Daoy (cell line): ENCODE results near the gene NCKAP5. TPM values are rescaled to one million over a fixed set of nuclear protein-coding genes. Genes with fewer than 3 reads are reported as not detected.

Source experiments
- DNase-seq: peaks from one replicate; pipeline ENCODE4 v3.0.0-alpha.2; 2015; ENCODE audit warnings: low read depth
- total RNA-seq: library from RNA; depleted of rRNA; stranded (reverse); fragments of >200 nt; shearing (Covaris generic); gene quantifications from 2 replicates; pipeline ENCODE4 v1.2.3, GENCODE V29; 2014

The NCKAP5 gene
- total RNA-seq, 1 experiment from 2014 or later: 8.4 TPM

DNA sequence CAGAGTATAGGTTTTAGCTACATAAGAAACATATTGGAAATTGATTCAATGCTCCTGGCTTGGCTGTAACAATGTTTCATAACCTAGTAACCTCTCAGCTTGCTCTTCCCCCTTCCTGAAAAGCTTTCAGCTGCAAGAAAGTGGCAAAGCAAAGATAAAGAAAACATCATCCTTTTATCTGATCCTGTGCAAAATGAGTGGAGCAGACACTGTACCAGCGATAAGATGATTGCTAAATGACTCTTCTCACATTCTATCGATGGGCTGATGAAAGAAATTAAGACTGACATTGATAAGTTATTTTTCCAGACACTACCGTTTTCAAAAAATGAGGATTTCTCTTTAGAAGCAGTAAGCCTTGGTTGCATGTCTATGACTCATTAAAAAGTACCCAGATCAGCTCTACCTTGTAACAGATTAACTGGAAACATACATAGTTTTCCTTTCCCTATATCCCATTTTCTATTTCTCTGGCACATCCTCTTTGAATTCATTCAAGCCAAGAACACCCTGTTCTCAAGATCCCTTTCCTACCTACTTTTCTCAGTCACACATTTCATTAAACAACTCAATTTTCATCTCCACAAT lies 811.2 kb downstream of the NCKAP5 start:
- DNase-seq: no peak

- DNase-seq: no peak
Measured at GRCh38 chr2:132754867-132755472, 813.3 kb downstream of the NCKAP5 start.

GRCh38 chr2:132754392-132754791 lies 813.9 kb downstream of the NCKAP5 start:
- DNase-seq: no peak

GRCh38 chr2:132752421-132753206 lies 815.6 kb downstream of the NCKAP5 start:
- no peak for DNase-seq

DNA sequence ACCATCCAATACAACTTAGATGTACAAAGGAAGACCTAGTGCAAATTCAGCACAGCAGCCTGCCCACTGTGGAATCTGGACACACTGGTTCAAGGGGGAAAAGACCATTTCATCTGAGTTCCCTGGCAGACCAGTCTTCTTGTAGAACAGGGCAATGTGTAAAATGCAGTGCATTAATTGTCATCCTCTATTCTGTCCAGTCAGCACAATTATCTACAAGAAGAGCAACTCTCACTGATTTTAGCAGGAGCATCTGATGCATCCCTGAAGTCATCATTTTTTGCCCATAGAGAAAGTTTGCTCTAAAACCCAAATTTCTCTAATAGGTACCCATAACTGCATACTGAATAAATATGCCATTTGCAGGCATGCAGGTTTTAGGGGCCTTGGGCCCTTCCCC lies 816.4 kb downstream of the NCKAP5 start:
- DNase-seq: no peak

- DNase-seq: no peak
Measured at GRCh38 chr2:132750606-132751005, 817.7 kb downstream of the NCKAP5 start.

DNA sequence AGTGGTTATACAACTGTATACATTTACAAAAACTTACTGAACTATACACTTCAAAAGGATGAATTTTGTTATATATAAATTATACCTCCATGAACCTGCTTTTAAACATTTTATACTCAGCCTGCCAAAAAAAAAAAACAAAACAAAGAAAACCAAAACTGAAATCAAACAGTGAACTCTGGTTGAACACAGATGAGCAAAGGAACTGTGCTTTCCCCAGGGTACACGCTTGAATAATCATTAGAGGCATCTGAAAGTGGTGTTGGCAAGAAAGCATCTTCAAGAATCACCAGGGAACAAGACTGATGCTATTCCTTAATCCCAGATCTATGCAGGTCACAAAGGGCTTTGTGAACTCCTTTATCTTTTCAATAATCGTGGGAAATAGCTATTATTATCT lies 821.2 kb downstream of the NCKAP5 start:
- DNase-seq: no peak

DNA sequence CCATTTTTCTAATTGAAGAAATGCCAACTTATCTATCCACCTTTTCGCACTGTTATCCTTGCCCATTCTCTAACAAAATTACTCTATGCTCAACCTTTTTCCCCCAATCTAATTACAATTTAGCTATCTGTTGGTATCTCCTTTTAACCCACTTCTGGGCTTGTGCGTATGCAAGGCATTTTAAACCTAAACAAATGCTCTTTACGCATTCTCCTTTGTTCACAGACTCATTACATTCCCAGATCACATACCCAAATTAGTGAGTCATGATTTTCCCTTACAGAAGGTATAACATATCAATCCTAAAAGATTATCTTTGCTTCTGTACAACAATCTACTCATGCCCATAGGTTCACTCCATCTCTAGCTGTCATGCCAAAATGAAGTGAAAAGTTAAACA lies 826.5 kb downstream of the NCKAP5 start:
- no peak for DNase-seq

DNA sequence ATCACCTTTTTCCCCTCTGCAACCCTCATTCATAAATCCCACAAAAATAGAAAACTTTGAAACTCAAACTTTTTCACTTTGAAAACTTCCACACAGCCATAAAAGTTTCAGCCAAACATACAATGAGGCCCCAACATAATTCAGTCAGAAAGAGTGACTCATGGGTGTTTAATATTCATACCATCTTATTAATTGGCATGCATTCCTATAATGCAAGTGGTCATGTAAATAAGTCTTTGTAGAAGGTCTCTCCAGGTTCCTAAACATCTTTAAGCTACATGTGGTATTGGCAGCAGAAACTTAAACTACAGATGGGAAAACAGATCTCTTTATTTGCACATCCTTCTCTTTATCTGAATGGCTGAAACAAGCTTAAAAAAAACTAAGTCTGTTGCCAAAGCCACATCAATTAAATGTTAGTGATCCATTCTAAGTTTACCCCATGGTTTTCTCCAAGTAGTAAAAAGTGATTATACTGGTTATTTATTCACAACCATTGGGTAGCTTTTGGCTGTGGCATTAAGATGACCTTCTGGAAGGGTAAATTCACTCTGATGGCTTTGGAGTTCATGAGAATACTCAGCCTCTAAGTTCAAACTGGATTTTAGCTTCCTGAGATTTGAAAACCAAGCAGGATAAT lies 828.1 kb downstream of the NCKAP5 start:
- DNase-seq: no peak

DNA sequence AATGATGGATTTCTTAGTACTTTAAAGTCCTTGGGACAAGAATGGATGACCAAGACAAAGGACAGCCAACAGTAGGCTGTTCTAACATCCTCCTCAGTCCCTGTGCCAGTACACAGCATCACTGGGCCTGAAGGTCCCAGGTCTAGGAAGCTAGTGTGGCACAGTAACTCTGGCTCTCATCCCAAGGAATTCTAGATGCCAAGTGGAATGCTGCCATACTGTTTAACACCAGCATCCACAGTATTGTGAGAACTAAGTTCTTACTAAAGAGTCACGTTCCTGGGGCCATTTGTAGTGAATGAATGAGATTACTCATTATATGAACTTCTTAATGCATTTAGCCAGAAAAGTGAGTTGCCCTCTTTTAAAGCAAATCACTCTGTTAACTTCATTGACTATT lies 830.0 kb downstream of the NCKAP5 start:
- no peak for DNase-seq

DNA sequence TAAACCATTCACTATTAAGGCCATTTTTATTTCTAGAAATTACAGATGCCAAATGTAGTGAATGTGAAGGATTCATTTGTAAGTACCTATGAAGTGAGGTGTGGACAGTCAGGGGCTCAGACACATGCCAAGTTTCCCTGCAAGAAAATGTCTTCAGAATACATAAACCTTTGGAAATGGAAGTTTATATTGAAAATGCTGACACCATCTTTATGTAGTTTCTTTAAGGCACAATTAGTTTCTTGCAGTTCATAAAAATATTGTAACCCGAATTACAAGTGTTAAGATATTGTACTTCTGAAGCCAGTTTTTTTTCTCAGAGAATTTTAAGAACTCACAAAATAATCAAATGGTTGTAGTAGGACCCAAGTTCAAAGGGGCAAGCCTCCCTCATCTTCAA lies 832.2 kb downstream of the NCKAP5 start:
- DNase-seq: no peak

- no peak for DNase-seq
Measured at GRCh38 chr2:132734961-132735360, 833.3 kb downstream of the NCKAP5 start.

- DNase-seq: no peak
Measured at GRCh38 chr2:132733094-132733493, 835.2 kb downstream of the NCKAP5 start.

DNA sequence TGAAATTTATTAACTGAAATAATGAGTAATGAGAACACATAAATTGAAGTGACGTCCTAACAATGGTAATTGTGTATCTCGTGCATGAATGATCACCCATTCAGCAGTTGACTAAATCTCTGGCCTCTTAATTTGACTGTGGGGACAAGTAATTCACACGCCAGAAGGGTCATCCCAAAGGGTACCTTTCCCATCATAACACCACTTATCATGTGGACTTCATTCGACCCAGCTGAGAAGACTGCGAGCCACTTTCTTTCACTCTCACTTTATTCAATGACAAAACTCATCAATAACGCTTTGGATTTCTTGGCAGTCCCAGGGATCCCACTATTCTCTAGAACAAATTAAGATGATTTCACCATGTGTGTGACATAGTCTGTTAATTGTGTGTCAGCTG lies 835.6 kb downstream of the NCKAP5 start:
- DNase-seq: no peak

- no peak for DNase-seq
Measured at GRCh38 chr2:132731441-132731840, 836.8 kb downstream of the NCKAP5 start.

- no peak for DNase-seq
Measured at GRCh38 chr2:132730611-132731010, 837.7 kb downstream of the NCKAP5 start.

DNA sequence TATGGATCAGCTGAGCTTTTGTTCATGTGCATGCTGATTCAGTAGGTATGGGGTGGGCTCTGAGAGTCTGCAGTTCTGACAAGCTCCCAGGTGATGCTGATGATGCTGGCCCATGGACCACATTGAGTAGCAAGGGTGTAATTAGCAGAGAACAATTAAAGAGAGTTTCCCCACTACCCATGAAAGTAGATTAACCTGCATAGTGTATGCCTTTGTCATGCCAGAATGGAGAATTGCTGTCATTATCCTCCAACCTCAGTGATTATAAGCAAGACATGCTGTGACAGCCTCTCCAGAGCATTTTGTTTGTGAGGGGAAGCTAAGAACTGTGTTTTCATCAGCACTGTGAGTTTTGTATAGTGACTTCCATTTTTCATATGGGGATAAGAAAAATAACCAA lies 838.7 kb downstream of the NCKAP5 start:
- no peak for DNase-seq

DNA sequence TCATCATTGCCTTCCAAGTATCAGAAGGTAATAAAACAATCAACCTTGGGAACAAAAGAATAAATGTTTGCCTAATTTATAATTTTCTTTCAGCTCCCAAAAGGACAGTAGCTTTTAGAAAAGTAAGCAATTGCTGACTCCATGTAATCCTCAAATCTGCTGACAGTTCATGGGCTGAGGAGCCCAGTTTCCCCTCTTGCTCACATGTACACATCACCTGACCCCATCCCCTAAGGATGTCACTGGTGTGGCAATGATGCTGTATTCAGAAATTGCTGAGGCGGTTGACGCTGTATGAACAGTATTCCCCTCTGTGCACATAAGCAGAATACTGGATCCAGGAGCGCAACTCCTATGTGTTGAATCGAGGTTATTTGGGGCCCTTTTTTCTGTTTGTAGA lies 842.1 kb downstream of the NCKAP5 start:
- DNase-seq: no peak

- no peak for DNase-seq
Measured at GRCh38 chr2:132725748-132726147, 842.5 kb downstream of the NCKAP5 start.

DNA sequence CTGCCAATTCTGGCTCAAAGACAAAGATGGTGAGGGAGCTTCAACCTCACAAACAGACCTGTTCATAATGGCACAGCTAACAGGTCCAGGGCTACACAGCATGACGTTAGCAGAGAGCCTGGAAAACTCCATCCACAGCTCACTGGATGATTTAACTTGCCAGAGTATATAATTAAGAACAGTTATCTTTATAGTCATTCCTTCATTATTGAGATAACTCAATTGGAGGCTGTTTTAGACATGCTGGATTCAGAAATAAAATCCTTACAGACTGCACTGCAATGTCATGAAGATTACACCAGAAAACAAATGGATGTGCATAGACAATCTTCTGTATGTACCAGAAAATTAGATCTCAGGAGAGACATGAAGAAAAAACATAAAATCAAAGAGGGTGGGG lies 843.1 kb downstream of the NCKAP5 start:
- no peak for DNase-seq

DNA sequence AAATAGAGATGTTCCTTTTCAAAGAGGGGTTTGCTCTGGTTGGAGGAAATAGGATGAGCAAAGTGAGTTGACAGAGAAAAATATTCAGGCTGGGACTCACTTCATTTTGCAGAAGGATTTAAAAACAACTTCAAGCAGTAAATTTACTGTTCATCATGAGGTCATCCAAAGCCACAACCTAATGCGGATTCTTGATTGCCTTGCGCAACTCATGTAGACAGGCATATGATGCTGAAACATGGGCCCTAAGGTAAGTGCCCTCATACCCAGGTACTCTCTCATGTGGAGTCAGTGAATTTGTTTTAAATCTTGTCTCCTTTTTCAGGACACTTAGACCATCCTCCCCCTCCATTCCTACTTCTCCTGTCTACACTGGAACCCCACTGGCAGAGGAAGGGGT lies 846.3 kb downstream of the NCKAP5 start:
- no peak for DNase-seq

DNA sequence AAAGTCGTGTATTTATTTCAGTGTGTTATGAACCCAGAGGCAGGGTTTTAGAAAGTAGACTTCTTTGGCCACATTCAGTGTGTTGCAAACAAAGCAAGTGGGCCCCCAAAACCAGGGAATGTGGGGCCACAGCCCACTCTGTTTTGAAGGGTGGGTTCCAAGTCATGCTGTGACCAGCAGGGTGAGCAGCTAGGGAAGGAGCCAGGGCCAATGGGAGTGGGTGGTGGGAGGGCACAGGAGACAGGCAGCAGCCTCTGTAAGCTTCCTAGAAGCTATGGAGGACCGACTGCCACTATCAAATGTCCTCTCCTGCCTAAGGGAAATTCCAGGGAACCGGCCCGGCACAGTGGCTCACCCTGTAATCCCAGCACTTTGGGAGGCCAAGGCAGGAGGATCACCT lies 847.9 kb downstream of the NCKAP5 start:
- DNase-seq: no peak

- no peak for DNase-seq
Measured at GRCh38 chr2:132719480-132719879, 848.8 kb downstream of the NCKAP5 start.
